Measurements from ENCODE around the gene FBXO42.

Gene FBXO42

GRCh38 chr1:16321176-16321867 lies 31.0 kb downstream of the FBXO42 start:
- DNase-seq: no peak

GRCh38 chr1:16318555-16318954 lies 33.7 kb downstream of the FBXO42 start:
- no peak for DNase-seq

- DNase-seq: no peak
Measured at GRCh38 chr1:16315437-16315836, 36.8 kb downstream of the FBXO42 start.

- DNase-seq: no peak
Measured at GRCh38 chr1:16307222-16307621, 45.1 kb downstream of the FBXO42 start.

- DNase-seq: no peak
Measured at GRCh38 chr1:16302709-16303627, 49.3 kb downstream of the FBXO42 start.

- no peak for DNase-seq
Measured at GRCh38 chr1:16300436-16300835, 51.8 kb downstream of the FBXO42 start.

GRCh38 chr1:16298653-16299052 lies 53.6 kb downstream of the FBXO42 start:
- DNase-seq: no peak

GRCh38 chr1:16296643-16297042 lies 55.6 kb downstream of the FBXO42 start:
- no peak for DNase-seq

GRCh38 chr1:16294219-16295212 lies 57.8 kb downstream of the FBXO42 start:
- DNase-seq: no peak

GRCh38 chr1:16293538-16293937 lies 58.7 kb downstream of the FBXO42 start:
- DNase-seq: no peak

- no peak for DNase-seq
Measured at GRCh38 chr1:16292739-16293138, 59.5 kb downstream of the FBXO42 start.

- no peak for DNase-seq
Measured at GRCh38 chr1:16289959-16290358, 62.3 kb downstream of the FBXO42 start.

GRCh38 chr1:16286122-16286521 lies 66.2 kb downstream of the FBXO42 start:
- no peak for DNase-seq

- no peak for DNase-seq
Measured at GRCh38 chr1:16281765-16282164, 70.5 kb downstream of the FBXO42 start.

- DNase-seq: no peak
Measured at GRCh38 chr1:16279186-16279585, 73.1 kb downstream of the FBXO42 start.

GRCh38 chr1:16276302-16277030 lies 75.8 kb downstream of the FBXO42 start:
- DNase-seq: no peak

- no peak for DNase-seq
Measured at GRCh38 chr1:16275591-16275990, 76.7 kb downstream of the FBXO42 start.

- DNase-seq: no peak
Measured at GRCh38 chr1:16267690-16268180, 84.5 kb downstream of the FBXO42 start.

GRCh38 chr1:16266411-16267118 lies 85.7 kb downstream of the FBXO42 start:
- DNase-seq: no peak

GRCh38 chr1:16262067-16262466 lies 90.2 kb downstream of the FBXO42 start:
- no peak for DNase-seq

- no peak for DNase-seq
Measured at GRCh38 chr1:16260814-16261213, 91.5 kb downstream of the FBXO42 start.

All from T-helper 2 cell (primary cell).